8988T (cell line): ENCODE data around the gene EXOC4.
"Not testable (repeated sequence)": the region's sequence is repeated elsewhere in the genome, so short reads cannot be mapped to it uniquely, and the experiment has no call there.

Experiments
- DNase-seq: peaks from one replicate; pipeline ENCODE4 v3.0.0; 2011

Gene EXOC4

GRCh38 chr7:133584956-133585668 is 332.2 kb downstream of the EXOC4 start:
- DNase-seq, result no peak

DNA sequence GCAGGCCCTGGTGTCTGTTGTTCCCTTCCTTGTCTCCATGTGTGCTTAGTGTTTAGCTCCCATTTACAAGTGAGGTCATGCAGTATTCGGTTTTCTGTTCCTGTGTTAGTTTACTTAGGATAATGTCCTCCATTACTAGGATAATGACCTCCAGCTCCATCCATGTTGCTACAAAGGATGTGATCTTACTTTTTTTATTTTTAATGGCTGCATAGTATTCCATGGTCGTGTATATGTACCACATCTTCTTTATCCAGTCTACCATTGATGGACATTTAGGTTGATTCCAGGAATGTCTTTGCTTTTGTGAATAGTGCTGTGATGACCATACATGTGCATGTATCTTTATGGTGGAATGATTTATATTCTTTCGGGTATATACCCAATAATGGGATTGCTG is 333.4 kb downstream of the EXOC4 start:
- no peak for DNase-seq

DNA sequence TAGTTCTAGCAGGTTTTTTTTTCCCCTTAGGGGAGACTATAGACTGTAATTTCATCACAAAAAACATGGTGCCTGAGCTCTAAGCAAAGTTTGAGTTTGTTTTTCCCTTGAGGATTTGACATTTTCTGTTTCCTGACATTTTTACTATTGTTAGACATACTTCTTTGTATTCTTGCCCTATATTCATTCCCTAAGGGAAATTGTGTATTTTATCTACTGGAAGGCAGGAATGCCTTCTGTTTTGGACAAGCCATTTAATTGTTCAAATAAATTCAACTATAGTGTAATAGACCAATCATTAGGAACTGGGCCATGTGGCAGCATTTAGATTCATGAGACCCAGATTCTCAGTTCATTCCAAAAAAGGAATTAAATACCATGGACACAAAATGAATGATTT is 335.0 kb downstream of the EXOC4 start:
- DNase-seq, result no peak

- DNase-seq, result no peak
Measured at GRCh38 chr7:133590795-133591194, 337.9 kb downstream of the EXOC4 start.

GRCh38 chr7:133591704-133592340 is 338.9 kb downstream of the EXOC4 start:
- no peak for DNase-seq

GRCh38 chr7:133593561-133593960 is 340.7 kb downstream of the EXOC4 start:
- DNase-seq, result no peak

DNA sequence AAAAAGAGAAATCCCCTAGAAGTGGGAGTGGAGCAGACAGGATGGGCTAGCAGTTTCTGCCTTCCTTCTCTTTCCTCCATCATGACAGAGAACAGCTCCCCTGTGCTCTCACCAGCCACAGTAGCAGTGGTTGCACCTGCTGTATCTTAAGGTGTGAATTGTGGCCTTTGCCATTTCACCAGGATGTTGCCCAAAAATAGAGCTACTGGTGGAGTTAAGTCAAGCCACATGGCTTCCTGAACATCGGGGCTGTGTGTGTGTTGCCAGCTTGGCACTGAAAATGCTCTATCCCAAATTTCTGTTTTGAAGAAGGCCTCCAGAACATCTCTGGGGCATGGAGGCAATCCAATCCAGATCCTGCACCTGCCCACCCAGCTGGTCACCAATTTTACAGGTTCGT is 348.7 kb downstream of the EXOC4 start:
- DNase-seq, result no peak

- no peak for DNase-seq
Measured at GRCh38 chr7:133602291-133602690, 349.4 kb downstream of the EXOC4 start.

- no peak for DNase-seq
Measured at GRCh38 chr7:133606991-133607390, 354.1 kb downstream of the EXOC4 start.

GRCh38 chr7:133609806-133610205 is 356.9 kb downstream of the EXOC4 start:
- DNase-seq, result no peak

DNA sequence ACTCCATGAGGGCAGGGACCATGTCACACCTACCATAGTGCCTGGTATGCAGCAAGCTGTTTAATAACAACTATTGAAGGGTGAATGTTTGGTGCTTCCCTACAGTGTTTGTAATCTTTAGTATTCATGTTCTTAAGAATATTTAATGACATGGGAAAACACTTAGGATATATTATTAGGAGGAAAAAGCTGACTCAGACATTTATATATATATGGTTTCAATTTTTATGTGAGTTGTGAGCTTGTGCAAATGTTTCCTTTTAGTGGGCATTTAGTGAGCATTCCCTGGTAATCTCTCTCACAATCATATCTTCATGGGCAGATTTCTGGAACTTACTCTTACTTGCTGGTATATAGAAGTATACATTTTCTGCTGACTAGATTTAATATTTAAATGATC is 359.1 kb downstream of the EXOC4 start:
- no peak for DNase-seq

GRCh38 chr7:133613250-133613790 is 360.4 kb downstream of the EXOC4 start:
- DNase-seq, result no peak

DNA sequence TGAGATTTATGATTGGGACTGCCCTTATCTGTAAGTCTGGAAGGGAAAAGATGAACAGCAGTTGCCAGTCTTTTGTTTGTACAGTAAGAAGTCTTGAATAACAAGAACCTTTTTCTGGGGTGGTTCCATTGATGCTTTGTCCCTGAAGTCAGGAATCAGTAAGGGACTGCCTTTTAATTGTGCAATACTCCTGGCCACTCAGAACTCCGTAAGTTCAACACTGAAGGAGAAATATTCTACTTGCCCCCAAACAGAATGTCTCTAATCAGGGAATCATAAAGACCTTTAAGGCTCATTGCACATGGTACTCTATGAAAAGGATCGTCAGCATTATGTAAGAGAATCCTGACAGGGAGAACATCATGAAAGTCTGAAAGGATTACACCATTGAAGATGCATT is 361.4 kb downstream of the EXOC4 start:
- no peak for DNase-seq

GRCh38 chr7:133618970-133619369 is 366.1 kb downstream of the EXOC4 start:
- no peak for DNase-seq

- no peak for DNase-seq
Measured at GRCh38 chr7:133619491-133619890, 366.6 kb downstream of the EXOC4 start.

GRCh38 chr7:133623721-133624120 is 370.8 kb downstream of the EXOC4 start:
- no peak for DNase-seq

GRCh38 chr7:133625046-133625445 is 372.2 kb downstream of the EXOC4 start:
- DNase-seq, result no peak

DNA sequence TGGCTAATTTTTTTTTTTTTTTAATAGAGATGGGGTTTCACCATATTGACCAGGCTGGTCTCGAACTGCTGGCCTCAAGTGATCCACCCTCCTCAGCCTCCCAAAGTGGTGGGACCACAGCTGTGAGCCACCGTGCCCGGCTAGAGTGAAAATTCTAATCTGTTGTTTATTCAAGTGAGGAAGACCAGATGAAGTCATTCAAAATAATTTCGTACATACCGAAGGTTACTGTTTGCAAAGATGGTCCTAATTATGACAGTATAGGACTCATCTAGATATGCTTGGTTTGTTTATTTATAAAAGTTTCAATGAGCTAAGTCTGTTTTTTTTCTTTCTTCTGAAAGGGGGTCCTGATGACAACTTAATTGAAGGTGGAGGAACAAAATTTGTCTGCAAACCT is 376.8 kb downstream of the EXOC4 start:
- DNase-seq, result no peak

GRCh38 chr7:133633055-133633454 is 380.2 kb downstream of the EXOC4 start:
- no peak for DNase-seq

DNA sequence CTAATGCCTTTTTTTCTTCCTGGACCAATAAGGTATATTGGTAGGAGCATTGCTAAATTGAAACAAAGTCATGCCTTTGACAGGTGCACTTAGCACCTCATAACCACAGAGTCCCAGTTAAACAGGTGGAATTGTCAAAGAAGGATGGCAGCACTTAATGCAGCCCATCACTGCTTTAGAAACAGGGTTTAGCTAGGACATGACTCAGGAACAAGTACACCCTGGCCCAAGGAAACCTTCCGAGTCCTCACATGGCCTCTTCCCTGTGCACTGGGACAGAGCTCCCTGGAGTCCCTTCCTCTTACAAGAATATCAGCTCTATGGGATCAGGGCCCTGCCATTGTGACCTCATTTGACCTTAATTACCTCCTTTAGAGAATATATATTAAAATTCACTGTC is 382.7 kb downstream of the EXOC4 start:
- no peak for DNase-seq

DNA sequence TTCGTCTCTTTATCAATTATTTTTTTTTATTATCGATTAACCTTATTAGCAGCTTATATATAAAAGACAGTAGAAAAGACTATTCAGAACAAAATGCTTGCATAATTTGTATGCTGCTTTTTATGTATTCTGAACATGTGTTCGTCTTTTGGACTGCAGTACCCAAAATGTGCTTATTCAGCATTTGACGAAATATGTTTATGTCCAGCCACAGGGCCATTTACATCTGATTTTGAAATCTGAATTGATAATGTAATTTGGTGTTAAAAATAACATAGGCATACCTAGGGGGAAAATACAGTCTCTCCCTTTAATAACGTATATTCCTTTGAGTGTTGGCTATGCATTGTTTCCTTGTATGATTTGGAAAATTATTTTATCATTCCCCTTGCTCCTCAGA is 386.0 kb downstream of the EXOC4 start:
- no peak for DNase-seq

DNA sequence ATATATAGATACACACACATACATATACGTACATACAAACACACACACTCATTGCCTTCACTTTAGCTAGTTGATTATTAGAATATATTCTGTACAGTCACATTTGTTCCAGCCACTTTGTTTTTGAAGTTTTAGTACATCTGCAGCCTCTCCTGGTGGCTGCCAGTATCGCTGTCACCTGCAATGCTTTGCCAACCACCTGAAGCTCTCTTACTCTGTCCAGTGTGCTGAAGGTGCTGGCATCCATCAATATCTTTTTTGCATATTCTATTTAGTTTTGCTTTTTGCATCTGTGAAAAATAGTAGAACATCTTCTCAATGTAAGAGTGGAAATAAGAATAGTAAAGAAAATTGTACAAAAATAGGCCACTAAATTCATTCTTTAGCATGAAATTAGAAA is 388.6 kb downstream of the EXOC4 start:
- DNase-seq, result no peak

GRCh38 chr7:133642907-133643306 is 390.0 kb downstream of the EXOC4 start:
- no peak for DNase-seq

DNA sequence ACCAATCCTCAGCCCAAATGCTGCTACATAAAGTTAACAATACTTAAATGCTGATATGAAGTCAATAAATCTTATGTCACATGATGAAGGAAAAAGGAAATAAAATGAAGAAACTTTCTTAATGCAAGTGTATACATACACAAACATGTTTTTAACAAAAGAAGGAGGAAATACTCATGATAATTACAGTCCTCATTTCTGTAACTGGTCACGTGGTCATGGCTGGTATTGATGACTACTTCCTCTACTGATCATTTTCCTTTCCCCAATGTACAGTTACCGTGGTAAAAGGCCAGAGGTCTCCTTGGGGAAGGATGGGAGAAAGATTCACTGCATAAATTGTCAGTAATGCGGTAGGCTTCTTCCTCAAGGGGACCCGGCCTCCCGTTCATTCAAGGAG is 390.8 kb downstream of the EXOC4 start:
- not testable (repeated sequence) for DNase-seq
